ENCODE measurements around the gene USP54. TPM values are rescaled to one million over a fixed set of nuclear protein-coding genes. Genes with fewer than 3 reads are reported as not detected.

The USP54 gene
- total and polyA plus RNA-seq, 2 of the 13 experiments (the other 11 are each of a cell fraction or from before 2014, with no cell fraction given): 18.1 to 25.0 TPM

- ATAC-seq: no peak
- Histone ChIP-seq H4K20me1 (ENCODE audit: insufficient read depth, low read length) (no peaks in the 10 kb centered on the region), H3K36me3 (replicated peaks in 1 of 2; ENCODE audit: control insufficient read depth in 1 of 2, insufficient read depth in 2 of 2, low read length in 2 of 2) (peaks cover 17 to 42% of the 10 kb centered on the region in 2 experiments; a peak in 4 of 5 replicates), H3K4me2 (ENCODE audit: low read depth, low read length) (no peak overlapping the region), H3K9me3 (ENCODE audit: low read length) (no peaks in the 10 kb centered on the region), H3K9ac (ENCODE audit: insufficient read depth, low read depth, low read length) (no peak overlapping the region), H3K4me3 (replicated peaks in 1 of 3; ENCODE audit: insufficient read depth in 1 of 3, low read depth in 2 of 3, low read length in 3 of 3) (no peak overlapping the region), H3K27ac (ENCODE audit: extremely low read length, insufficient read depth, low read length) (no peak overlapping the region), H3K79me2 (ENCODE audit: insufficient read depth, low read length) (no peaks in the 10 kb centered on the region), H2AFZ (ENCODE audit: low read length) (no peak overlapping the region), H3K4me1 (ENCODE audit: insufficient read depth, low read length) (no peaks in the 10 kb centered on the region), H3K27me3 (ENCODE audit: control insufficient read depth in 1 of 2, insufficient read depth in 2 of 2, low read length in 2 of 2) (no peaks in the 10 kb centered on the region)
- ChIA-PET POLR2A (no interaction called here), CTCF (ENCODE audit: low intra/inter-chr PET ratio, low total read pairs) (no interaction called here)
- in situ Hi-C loops (cut with HindIII; ENCODE audit: extremely low pct_ligation_motif_present, low pct_unique_long_range_greater_than_20kb): no loop called here
- DNase-seq (ENCODE audit: low spot score): no peak
- no TSS peak for BruUV-seq (replicated peaks)
- 96% methylated on average over 1 of the region's 1 CpG for WGBS (ENCODE audit: low lambda C conversion rate)
- no peak for FAIRE-seq
- intact Hi-C loops (cut with micrococcal nuclease; ENCODE audit: unreplicated experiment): no loop called here
- no peak for TF ChIP-seq DZIP1 (CRISPR knock-in tag; IDR thresholded peaks at IDR 0.05)
- no peak for TF ChIP-seq CAMTA2 (CRISPR knock-in tag; IDR thresholded peaks at IDR 0.05; ENCODE audit: borderline replicate concordance)
- TF ChIP-seq ZBTB3 (CRISPR knock-in tag; IDR thresholded peaks at IDR 0.05; ENCODE audit: borderline replicate concordance, low read depth): no peak
- no peak for TF ChIP-seq MLX (CRISPR knock-in tag; IDR thresholded peaks at IDR 0.05)
- no peak for TF ChIP-seq ZNF224 (CRISPR knock-in tag; IDR thresholded peaks at IDR 0.05)
- TF ChIP-seq HNF1B (CRISPR knock-in tag; IDR thresholded peaks at IDR 0.05): no peak
- no peak for TF ChIP-seq ATRX (CRISPR knock-in tag; IDR thresholded peaks at IDR 0.05; ENCODE audit: borderline replicate concordance)
- TF ChIP-seq ZNF446 (CRISPR knock-in tag; IDR thresholded peaks at IDR 0.05): no peak
- TF ChIP-seq, protein P1, sequence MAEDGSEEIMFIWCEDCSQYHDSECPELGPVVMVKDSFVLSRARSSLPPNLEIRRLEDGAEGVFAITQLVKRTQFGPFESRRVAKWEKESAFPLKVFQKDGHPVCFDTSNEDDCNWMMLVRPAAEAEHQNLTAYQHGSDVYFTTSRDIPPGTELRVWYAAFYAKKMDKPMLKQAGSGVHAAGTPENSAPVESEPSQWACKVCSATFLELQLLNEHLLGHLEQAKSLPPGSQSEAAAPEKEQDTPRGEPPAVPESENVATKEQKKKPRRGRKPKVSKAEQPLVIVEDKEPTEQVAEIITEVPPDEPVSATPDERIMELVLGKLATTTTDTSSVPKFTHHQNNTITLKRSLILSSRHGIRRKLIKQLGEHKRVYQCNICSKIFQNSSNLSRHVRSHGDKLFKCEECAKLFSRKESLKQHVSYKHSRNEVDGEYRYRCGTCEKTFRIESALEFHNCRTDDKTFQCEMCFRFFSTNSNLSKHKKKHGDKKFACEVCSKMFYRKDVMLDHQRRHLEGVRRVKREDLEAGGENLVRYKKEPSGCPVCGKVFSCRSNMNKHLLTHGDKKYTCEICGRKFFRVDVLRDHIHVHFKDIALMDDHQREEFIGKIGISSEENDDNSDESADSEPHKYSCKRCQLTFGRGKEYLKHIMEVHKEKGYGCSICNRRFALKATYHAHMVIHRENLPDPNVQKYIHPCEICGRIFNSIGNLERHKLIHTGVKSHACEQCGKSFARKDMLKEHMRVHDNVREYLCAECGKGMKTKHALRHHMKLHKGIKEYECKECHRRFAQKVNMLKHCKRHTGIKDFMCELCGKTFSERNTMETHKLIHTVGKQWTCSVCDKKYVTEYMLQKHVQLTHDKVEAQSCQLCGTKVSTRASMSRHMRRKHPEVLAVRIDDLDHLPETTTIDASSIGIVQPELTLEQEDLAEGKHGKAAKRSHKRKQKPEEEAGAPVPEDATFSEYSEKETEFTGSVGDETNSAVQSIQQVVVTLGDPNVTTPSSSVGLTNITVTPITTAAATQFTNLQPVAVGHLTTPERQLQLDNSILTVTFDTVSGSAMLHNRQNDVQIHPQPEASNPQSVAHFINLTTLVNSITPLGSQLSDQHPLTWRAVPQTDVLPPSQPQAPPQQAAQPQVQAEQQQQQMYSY (CRISPR knock-in tag; IDR thresholded peaks at IDR 0.05): no peak
- no peak for TF ChIP-seq ZNF772 (CRISPR knock-in tag; IDR thresholded peaks at IDR 0.05)
- TF ChIP-seq FOSL2 (CRISPR knock-in tag; IDR thresholded peaks at IDR 0.05): no peak
- no peak for TF ChIP-seq ZNF460 (CRISPR knock-in tag; IDR thresholded peaks at IDR 0.05; ENCODE audit: borderline replicate concordance)
- TF ChIP-seq ZNF577 (CRISPR knock-in tag; IDR thresholded peaks at IDR 0.05; ENCODE audit: borderline replicate concordance, low read depth): no peak
- TF ChIP-seq NCOA2 (CRISPR knock-in tag; IDR thresholded peaks at IDR 0.05): no peak
- TF ChIP-seq KDM5A (IDR thresholded peaks at IDR 0.05; ENCODE audit: borderline replicate concordance, low read length): no peak
- TF ChIP-seq BORCS8-MEF2B (CRISPR knock-in tag; IDR thresholded peaks at IDR 0.05): no peak
- TF ChIP-seq SIX4 (CRISPR knock-in tag; IDR thresholded peaks at IDR 0.05): no peak
- TF ChIP-seq IRX3 (CRISPR knock-in tag; IDR thresholded peaks at IDR 0.05; ENCODE audit: borderline replicate concordance, low read depth): no peak
Measured at GRCh38 chr10:73522263-73522662, 68.9 kb downstream of the USP54 start.
